Activated T-cell treated with anti-CD3 and anti-CD28 coated beads for 48 hours (primary cell): Measurements from ENCODE around the gene POLE.

Experiments used
- DNase-seq: peaks from one replicate; pipeline ENCODE4 v3.0.0-alpha.2; 2020; ENCODE audit warnings: low read depth

The POLE gene

DNA sequence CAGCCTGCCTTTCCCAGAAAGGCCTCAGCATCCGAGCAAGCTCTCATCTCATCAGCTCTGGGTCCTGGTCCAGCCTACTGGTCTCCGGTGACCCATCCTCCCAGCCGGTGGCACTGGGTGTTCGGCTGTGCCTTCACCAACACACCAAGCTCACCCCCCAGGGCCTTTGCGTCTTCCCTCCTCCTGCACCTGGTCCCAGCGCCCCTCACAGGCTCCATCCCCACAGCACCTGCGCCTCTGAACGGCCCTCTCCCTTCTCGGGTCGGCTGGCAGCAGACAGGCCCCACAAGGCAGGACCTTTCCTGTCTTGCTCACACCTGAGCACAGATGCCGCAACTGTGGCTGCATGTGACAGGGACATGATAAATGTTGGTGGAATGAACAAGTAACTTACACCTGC is 55.5 kb downstream of the POLE start:
- DNase-seq = no peak

DNA sequence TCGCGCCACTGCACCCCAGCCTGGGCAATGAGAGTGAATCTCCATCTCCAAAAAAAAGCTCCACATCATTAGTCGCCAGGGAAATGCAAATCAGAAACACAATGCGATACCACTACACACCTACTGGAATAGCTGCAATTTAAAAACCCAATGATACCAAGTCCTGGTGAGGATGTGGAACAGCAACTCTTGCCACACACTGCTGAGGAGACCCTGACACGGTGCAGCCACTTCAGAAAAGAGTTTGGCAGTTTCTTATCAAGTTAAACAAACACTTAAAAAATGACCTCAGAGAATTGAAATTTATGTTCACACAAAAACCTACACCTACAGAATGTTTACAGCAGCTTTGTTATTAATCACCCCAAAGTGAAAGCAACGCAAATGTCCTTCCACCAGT is 56.5 kb downstream of the POLE start:
- DNase-seq = no peak

DNA sequence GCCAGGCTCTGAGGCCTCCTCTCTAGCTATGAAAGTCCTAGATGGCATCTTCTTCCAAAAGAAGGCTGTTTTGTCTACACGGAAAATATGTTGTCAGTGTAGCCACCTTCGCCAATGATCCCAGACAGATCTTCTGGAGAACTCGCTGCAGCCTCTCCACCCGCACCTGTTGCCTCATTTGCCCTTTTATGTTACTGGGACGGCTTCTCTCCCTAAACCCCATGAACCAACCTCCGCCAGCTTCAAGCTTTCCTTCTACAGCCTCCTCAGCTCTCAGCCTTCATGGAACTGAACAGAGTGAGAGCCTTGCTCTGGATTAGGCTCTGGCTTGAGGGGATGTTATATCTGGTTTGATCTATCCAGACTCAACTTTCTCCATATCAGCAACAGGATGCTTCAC is 57.8 kb downstream of the POLE start:
- no peak for DNase-seq

DNA sequence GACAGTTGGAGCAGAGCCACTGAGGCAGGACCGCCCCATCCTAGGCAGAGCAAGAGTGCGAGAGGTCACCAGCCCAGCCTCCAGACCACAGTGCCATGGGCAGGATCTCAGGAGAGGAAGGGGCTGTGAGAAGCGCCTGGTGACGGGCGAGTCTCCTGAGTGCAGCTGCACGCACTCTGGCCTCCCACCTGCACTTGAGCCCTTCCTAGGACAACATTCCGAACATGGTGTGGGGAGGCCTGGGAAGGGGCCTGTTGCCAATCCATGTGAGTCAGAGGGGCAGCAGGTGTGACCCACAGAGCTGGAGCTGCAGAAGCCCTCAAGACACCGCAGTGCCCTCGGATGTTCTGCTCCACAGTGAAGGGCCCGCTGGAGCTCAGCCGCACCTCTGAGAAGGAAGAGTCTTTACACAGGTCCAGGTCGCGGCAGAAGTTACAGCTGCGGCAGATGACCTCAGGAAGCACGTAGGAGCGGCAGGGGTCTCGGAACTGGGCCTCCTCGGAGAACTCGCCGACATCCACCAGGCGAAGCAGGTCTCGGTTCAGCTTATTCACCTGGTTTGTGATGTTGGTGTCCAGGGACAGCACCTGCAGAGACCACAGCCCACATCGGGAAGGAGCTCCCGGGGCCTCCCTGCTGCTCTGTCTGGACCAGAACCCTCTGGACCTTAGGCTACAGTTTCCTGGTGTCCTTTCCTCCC is 61.3 kb downstream of the POLE start:
- DNase-seq = no peak

DNA sequence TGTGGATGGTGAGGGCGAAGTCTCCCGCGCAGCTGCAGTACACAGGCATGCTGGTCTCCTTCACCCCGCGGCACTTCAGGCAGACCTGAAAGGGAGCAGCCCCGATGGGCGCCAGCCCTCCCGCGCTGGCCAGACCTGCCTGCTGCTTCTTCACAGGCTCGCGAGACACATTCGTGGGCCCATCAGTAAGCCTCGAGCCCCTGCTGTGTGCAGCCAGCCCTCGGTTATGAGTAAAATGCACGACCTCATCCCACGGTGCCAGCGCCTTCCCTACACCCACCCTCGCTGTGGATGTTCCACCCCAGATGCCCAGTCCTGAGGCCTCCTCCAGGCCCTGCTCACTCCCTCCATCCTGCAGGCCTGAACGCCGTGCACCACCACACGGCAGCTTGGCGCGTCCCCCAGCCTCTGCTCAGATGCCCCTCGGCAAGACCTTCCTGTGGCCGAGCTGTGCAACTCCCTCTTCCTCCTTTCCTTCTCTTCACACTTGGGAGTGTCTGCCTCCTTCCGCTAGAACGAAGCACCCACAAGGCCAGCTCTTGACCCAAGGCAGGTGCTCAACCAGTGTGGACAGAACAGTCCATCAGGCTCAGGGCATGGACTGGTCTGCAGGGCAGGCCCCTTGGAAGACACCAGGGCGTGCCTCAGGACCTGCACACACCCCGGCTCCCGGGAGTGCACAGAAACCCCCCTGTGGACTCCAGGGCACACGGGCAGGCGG is 62.1 kb downstream of the POLE start:
- no peak for DNase-seq

DNA sequence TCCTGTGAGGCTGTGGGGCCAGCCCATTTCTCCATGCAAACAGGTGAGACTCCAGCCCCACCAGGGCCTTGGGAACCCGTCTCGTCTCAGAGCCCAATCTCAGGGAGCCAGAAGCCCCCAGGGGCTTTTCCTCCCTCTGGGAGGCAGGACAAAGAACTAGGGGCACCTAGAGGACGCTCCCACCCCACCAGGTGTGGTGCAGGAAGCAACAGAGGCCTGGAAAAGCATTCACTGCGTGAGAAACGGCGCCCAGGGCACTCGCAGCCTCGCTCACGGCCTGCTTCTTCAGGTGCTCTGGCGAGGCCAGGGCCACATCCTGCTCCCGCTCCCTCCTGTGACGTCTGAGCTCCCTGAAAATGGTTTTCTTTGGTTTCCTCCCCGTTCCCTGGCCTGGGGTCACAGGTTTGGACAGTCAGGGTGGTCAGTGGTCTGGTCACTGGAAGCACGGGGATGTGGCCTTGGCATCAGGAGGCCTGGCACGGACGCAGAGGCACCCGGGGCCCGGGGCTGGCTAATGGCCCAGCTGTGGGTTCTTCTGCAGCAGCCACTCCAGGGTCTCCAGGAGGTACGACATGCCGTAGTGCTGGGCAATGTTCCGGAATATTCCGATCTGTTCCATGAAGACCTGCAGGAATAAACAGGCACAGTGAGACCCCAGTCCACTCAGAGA is 62.8 kb downstream of the POLE start:
- no peak for DNase-seq

DNA sequence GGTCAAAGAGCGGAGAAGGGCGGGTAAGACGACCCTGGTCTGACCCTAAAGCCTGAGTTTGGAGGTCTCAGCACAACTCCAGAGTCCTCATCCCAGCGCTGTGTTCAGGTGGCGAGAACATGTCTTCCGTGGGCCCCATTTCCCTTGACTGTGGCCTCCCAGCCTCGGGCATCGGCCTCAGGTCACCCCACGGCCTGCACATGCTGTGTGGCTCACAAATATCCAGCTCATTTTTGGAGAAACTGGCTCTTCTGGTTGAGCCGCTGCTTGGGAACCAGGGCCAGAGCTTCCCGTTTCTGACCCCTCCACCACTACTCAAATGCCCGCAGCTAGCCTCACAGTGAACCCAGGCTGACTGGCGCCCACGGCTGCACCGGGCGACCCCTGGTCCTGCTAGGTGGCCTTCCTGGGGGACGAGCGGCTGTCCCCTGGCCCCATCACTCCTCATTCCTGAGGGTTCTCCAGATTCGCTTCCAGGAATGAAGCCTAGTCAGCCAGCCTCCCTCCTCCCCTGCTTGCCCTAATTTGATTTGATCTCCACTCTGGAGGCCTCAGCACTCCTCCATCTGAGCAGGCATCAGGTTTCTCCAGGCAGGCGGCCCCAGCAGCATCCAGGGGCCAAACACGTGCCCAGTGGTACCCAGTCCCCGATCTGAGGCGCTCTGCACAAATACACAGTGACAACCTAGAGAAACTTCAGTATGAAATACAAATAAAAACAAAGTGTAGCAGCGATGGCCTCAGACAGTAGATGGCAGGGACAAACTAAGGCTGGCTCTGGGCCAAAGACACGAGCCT is 63.9 kb downstream of the POLE start:
- no peak for DNase-seq

DNA sequence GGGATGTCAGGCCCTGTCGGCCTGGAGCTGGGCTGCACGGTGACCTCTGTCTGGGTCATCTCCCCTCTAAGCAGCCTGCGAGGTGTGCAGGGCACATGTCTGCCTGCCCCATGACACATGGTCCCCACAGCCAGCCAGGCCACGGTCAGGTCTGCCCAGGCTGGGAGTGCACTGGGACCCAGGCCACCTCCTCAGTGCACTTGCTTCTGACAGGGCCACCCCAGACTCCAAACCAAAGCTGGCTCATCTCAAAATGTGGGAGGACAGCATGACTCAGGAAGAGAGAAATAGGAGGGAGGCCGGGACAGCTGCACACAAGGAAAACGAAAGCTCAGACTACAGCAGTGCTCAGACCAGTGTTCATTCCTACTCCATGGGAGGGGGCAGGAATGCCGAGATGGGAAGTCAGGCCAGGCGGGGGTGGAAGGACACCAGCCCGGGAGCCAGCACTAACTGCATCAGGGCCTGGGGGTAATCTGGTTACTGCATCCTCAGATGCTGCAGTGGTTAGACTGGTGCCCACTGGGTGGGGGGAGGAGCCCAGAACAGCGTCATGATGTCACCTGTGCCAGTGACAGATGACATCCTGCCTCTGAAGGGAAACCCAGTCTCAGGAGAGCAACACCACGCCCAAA is 64.6 kb downstream of the POLE start:
- no peak for DNase-seq

DNA sequence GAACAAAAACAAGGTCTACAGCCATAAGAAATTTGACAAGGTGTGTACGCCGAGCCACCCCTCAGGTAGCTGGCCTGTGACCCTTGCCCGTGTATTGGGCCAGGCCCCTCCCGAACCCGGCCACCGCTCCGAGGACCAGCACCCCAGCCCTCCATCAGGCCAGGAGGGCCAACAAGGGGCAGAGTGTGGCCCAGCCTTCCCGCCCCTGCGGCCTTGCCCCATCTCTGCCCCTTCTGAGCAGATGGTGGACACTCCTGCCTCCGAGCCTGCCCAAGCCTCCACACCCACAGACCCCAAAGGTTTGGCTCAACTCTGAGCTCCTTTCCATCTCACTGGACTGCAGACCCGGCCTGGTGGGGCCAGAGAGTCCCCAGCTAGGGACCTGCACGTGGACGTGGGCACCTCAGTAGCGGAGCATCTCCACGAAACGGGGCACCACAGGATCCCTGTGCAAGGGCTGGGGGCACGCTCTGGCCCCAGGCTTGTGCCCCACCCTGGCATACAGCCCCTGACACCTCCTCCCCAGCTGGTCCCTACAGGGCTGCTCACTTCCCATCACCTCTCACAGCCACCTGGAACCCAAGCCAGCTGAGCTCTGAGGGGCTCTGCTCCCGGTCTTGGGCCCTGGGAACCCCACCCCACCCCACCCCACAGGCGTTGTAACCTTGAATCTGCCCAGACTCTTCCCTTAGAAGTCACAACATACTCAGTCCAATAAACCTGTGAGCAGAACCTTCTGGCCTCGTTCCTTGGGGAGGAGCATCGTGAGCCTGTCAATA is 65.3 kb downstream of the POLE start:
- no peak for DNase-seq

DNA sequence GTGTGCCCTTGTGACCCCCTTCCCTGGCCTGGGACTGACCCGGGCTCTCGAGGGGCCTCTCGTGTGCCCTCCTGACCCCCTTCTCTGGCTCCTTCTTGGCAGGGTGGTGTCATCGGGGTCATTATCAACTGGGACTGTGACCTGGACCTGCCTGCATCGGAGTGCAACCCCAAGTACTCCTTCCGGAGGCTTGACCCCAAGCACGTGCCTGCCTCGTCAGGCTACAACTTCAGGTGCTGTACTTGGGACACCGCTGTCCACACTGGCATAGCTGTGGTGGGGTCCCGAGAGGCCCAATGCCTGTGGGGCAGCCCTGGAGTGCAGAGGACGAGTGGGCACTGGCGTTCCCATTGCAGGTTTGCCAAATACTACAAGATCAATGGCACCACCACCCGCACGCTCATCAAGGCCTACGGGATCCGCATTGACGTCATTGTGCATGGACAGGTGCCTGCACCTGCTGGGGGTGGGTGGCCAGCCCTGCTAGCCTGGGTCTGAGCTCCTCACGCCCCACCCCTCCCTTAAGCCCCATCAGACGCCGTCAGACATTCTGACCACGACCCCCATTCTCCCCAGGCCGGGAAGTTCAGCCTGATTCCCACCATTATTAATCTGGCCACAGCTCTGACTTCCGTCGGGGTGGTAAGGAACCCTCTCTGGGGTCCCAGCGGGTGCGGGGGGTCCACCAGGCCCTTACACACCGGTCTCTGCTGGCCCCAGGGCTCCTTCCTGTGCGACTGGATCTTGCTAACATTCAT is 66.1 kb downstream of the POLE start:
- DNase-seq = no peak

DNA sequence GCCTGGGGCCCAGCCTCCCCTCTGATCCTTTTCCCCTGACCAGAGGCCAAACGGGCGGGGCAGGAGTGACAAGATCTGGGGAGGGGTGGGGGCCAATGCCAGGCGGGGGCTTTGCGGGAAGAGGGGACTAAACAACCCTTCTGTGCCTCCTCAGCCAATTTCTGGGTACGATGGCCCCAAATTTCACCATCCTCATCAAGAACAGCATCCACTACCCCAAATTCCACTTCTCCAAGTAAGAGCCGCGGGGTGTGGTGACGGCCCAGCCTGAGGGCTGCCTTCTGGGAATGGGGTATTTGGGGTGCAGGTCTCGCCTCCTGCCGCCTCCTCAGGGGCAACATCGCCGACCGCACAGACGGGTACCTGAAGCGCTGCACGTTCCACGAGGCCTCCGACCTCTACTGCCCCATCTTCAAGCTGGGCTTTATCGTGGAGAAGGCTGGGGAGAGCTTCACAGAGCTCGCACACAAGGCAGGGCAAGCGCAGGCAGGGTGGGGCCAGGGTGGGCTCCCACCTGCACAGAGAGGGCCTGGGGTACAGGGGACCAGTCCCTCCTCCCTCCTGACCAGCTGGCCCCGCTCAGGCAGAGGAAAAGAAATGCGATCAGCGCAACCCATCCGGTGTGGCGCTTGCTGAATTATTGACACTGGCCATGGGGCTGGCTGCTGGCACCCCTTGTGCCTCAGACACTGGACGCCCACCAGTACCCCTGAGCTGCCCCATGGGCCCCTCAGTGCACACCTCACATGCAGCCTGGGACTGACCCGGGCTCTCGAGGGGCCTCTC is 66.8 kb downstream of the POLE start:
- no peak for DNase-seq

DNA sequence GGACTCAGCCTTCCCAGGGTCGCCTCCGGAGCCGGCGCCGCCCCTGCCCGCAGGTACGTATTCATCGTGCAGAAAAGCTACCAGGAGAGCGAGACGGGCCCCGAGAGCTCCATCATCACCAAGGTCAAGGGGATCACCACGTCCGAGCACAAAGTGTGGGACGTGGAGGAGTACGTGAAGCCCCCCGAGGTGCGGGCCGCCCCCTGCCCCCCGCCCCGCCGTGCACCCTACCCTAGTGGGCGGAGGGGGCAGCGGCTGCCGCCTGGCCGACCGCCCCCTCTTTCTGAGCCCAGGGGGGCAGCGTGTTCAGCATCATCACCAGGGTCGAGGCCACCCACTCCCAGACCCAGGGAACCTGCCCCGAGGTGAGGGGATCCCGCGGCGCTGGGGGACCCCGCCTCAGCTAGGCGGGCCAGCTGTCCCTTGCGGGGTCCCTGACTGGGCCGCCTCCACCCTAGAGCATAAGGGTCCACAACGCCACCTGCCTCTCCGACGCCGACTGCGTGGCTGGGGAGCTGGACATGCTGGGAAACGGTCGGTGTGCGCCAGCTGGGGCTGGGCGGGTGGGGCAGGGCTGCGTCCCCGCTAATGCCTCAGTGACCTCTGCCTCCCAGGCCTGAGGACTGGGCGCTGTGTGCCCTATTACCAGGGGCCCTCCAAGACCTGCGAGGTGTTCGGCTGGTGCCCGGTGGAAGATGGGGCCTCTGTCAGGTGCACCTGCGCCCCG is 67.6 kb downstream of the POLE start:
- no peak for DNase-seq

DNA sequence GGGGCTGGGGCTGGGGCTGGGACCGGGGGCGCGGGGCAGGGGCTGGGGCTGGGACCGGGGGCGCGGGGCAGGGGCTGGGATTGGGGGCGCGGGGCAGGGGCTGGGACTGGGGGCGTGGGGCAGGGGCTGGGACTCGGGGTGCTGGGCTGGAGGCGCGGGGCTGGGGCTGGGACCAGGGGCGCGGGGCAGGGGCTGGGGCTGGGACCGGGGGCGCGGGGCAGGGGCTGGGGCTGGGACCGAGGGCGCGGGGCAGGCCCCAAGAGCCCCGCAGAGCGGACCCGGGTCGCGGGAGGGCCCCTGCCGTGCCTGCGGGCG is 68.1 kb downstream of the POLE start:
- no peak for DNase-seq

DNA sequence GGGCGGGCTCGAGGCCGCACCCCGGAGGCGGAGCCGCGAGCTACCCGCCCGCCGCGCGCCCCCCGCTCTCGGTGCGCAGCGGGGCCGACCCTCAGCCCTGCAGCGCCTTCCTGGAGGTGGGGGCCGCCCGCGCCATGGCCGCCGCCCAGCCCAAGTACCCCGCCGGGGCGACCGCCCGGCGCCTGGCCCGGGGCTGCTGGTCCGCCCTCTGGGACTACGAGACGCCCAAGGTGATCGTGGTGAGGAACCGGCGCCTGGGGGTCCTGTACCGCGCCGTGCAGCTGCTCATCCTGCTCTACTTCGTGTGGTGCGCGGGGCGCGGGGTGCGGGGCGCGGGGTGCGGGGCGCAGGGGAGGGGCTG is 68.5 kb downstream of the POLE start, which contains the start of gene P2RX2:
P2RX2 (plus strand) TSS at position 94 of the 361 bp plus-strand sequence; CDS start at position 135, 41 bp downstream.
- DNase-seq = no peak

DNA sequence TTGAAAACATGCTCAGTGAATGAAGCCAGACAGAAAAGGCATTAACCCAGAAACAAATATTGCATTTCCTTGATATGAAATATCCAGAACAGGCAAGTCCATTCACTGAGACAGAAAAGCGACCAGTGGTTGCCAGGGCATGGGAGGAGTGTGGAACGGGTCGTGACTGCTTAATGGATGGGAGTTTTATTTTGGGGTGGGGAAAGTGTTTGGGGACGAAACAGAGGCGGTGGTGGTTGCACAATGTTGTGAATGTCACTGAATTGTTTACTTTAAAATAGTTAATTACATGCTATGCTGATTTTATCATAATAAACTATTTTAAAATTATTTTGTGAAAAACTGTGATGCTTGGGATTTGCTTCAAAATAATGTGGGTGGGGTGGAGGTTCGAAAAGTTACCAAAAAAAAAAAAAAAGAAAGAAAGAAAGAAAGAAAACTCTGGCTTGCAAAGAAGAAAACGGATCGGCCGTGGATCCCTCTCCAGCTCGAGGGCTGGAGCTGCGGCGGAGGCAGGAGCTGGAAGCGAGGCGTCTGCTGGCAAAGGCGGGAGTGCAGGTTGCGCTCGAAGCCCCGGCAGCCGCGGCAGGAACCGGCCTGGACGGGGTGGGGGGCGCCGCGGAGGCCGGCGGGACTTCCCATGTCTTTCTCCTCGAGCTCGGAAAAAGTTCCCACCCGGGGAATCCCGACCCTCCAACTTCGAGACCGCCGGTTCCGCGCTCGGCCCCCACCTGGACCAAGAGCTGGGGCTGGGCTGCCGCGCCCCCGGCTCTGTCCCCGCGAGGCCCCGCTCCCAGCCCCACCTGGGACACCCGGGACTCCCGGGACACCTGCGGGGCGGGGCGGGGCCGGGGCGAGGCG is 69.1 kb downstream of the POLE start:
- no peak for DNase-seq

DNA sequence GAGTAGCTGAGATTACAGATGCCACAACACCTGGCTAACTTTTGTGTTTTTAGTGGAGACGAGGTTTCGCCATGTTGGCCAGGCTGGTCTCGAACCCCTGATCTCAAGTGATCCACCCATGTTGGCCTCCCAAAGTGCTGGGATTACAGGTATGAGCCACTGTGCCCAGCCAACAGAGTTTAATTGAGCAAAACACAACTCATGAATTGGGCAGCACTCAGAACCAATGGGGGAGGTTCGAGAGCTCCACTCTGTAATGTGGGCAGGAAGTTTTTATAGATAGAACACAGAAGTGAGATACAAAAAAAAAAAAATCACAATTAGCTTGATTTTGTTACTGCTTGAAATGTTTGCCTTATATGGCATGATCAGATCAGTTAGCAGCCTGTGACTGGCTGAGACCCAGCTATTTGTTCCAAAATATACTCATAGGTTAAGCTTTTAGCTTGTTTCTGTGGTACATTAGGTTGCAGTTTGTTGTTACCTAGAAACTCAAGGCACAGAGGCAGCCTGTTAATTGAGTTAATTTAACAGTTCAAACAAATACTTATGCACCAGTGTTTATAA is 69.9 kb downstream of the POLE start:
- DNase-seq = no peak

DNA sequence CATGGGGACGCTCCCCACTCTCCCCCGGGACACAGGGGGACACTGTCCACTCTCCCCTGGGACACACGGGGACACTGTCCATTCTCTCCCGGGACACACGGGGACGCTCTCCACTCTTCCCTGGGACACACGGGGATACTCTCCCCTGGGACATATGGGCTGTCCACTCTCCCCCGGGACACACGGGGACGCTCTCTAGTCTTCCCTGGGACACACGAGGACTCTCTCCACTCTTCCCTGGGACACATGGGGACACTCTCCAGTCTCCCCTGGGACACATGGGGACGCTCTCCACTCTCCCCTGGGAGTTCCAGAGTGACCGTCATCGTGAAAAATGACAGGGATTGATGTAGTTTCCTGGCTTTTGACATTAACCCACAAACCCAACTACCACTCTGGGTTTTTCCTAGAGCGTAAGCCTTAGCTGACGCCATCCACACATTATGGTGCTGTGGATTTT is 71.5 kb downstream of the POLE start:
- no peak for DNase-seq
